KMS-11 (cell line): Measurements from ENCODE around the gene TMEM217.

Experiments used
- H2AFZ ChIP-seq: fragments of 200-600 bp; sonication (generic); 2 replicates; pipeline ENCODE4 v1.6.1; 2016; ENCODE audit warnings: antibody characterized with exemption, mixed run types, low read depth
- H3K27ac ChIP-seq: fragments of 200-600 bp; sonication (generic); 2 replicates; pipeline ENCODE4 v1.6.1; 2016; ENCODE audit warnings: mild to moderate bottlenecking, mixed run types
- H3K27me3 ChIP-seq: fragments of 200-600 bp; sonication (generic); 2 replicates; pipeline ENCODE4 v1.6.1; 2017; ENCODE audit warnings: mild to moderate bottlenecking, low read depth, mixed run types, moderate library complexity; ENCODE audit not compliant: insufficient read depth
- H3K36me3 ChIP-seq: fragments of 200-600 bp; sonication (generic); 2 replicates; pipeline ENCODE4 v1.6.1; 2017; ENCODE audit warnings: mild to moderate bottlenecking, mixed run types; ENCODE audit not compliant: insufficient read depth
- H3K4me1 ChIP-seq: fragments of 200-600 bp; sonication (generic); 2 replicates; pipeline ENCODE4 v1.6.1; 2016; ENCODE audit warnings: mild to moderate bottlenecking, low read depth, mixed run types; ENCODE audit not compliant: poor library complexity, severe bottlenecking
- H3K4me2 ChIP-seq: fragments of 200-600 bp; sonication (generic); 2 replicates; pipeline ENCODE4 v1.7.0; 2016; ENCODE audit warnings: mild to moderate bottlenecking, mixed run types
- H3K4me3 ChIP-seq: fragments of 200-600 bp; sonication (generic); IDR thresholded peaks from 2 replicates; pipeline ENCODE4 v1.6.1; 2017; ENCODE audit warnings: low read depth, low read length, mixed read lengths; ENCODE audit not compliant: insufficient read depth
- H3K79me2 ChIP-seq: fragments of 200-600 bp; sonication (generic); 2 replicates; pipeline ENCODE4 v1.6.1; 2016; ENCODE audit warnings: low read depth, mixed run types; ENCODE audit not compliant: insufficient read depth
- H3K9ac ChIP-seq: fragments of 200-600 bp; sonication (generic); 2 replicates; pipeline ENCODE4 v1.6.1; 2016; ENCODE audit warnings: mild to moderate bottlenecking, mixed run types
- H4K20me1 ChIP-seq: fragments of 200-600 bp; sonication (generic); 2 replicates; pipeline ENCODE4 v1.6.1; 2016; ENCODE audit warnings: mild to moderate bottlenecking, mixed run types; ENCODE audit not compliant: insufficient read depth
- CTCF ChIP-seq: fragments of 200-600 bp; sonication (generic); conservative IDR thresholded peaks from 2 replicates; pipeline ENCODE4 v1.6.1; 2017; ENCODE audit warnings: low read depth, mild to moderate bottlenecking, antibody characterized with exemption, low read length, moderate library complexity, mixed read lengths

Gene TMEM217

DNA sequence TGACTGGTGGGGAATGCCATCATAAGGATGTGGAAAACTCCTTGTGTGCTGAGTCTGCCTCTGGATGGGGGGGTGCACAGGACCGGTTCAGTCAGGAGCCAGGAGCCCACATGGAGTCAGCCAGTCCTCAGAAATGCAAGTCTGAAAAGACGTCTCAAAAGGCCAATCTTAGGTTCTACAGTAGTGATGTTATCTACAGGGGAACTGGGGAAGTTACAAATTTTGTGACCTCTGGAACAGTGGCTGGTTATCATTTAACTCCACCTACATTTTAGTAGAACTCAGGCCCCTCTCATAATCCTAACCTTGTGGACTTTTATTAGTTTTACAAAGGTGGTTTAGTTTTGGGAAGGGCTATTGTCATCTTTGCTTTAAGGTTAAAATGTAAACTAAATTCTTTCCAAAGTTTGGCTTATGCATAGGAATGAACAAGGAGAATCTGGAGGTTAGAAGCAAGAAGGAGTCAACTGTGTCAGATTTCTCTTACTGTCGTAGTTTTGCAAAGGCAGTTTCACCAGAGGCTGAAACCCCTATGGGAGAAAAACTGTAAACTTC is 14.1 kb downstream of the TMEM217 start:
- Histone ChIP-seq H3K9ac (no peak overlapping the region), H3K79me2 (no peaks in the 10 kb centered on the region), H3K27me3 (no peaks in the 10 kb centered on the region), H3K36me3 (no peaks in the 10 kb centered on the region), H3K4me3 (no peak overlapping the region), H3K4me1 (peaks cover 13% of the 10 kb centered on the region), H3K4me2 (no peak overlapping the region), H3K27ac (no peak overlapping the region), H4K20me1 (no peaks in the 10 kb centered on the region), H2AFZ (no peak overlapping the region)
- TF ChIP-seq CTCF, result no peak

DNA sequence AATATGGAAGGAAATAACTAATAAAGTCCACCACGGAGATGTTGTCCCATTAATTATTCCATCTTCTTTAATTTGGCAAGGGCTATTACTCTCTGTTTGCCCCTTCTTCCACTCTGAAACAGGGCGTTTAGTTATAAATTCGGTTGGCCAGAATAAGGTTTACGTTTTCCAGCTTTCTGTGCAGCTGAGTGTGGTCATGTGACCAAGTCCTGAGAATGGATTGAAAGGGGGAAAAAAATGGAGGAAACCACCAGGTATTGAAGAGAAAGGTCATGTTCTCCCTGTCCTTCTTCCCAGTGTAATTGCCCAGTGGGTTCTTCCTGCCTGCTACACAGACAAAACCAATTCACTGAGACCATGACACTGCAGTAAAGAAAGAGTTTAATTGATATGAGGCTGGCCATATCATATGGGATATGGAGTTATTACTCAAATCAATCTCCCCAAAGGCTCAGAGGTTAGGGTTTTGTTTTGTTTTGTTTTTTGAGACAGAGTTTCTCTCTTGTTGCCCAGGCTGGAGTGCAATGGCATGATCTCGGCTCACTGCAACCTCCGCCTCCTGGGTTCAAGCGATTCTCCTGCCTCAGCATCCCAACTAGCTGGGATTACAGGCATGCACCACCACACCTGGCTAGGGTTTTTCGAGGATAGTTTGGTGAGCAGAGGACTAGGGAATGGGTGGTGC is 14.7 kb downstream of the TMEM217 start:
- H3K9ac ChIP-seq, result no peak overlapping the region
- no peaks in the 10 kb centered on the region for H4K20me1 ChIP-seq
- no peak overlapping the region for H3K4me3 ChIP-seq
- H3K27ac ChIP-seq, result no peak overlapping the region
- H2AFZ ChIP-seq, result no peak overlapping the region
- no peaks in the 10 kb centered on the region for H3K27me3 ChIP-seq
- H3K79me2 ChIP-seq, result no peaks in the 10 kb centered on the region
- H3K36me3 ChIP-seq, result no peaks in the 10 kb centered on the region
- TF ChIP-seq CTCF, result no peak
- no peak overlapping the region for H3K4me2 ChIP-seq
- peaks cover 13% of the 10 kb centered on the region for H3K4me1 ChIP-seq

GRCh38 chr6:37242429-37243052 is 15.4 kb downstream of the TMEM217 start:
- H3K27me3 ChIP-seq, result no peaks in the 10 kb centered on the region
- H3K9ac ChIP-seq, result no peak overlapping the region
- TF ChIP-seq CTCF, result no peak
- H3K36me3 ChIP-seq, result no peaks in the 10 kb centered on the region
- no peaks in the 10 kb centered on the region for H4K20me1 ChIP-seq
- no peak overlapping the region for H3K4me2 ChIP-seq
- no peaks in the 10 kb centered on the region for H3K79me2 ChIP-seq
- H3K27ac ChIP-seq, result no peak overlapping the region
- no peak overlapping the region for H2AFZ ChIP-seq
- H3K4me1 ChIP-seq, result peaks cover 13% of the 10 kb centered on the region
- no peak overlapping the region for H3K4me3 ChIP-seq

DNA sequence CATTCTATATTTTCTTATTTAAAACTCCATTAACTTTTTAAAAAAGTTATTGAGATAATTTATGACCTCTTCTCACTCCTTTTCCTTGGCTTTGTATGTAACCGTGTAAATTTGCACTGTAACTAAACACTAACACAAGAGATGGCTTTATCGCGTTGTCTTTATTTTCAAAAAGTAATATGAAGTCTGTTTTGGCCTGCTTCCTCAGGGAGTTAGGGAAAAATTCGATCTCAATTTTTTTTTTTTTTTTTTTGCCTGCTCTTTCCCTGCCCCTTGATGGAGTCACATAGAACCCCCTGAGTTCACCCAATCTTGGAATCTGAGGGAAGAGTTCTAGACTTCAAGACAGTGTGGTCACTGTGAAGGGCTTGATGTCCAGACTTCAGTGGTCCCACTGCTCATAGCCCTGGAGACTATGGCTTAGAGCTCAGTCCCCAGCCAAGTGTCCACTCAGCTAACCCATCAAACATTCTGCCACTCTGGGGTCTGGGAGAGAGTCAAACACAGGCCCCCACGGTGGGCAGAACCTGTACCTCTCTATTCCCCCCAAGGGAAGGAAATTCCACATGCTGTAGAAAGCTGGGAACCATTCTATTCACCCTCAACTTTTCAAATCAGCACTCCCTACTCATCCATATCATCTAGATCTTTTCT is 16.0 kb downstream of the TMEM217 start:
- Histone ChIP-seq H3K27ac (no peak overlapping the region), H3K4me2 (no peak overlapping the region), H3K4me1 (peaks cover 13% of the 10 kb centered on the region), H3K4me3 (no peak overlapping the region), H3K9ac (no peak overlapping the region), H2AFZ (no peak overlapping the region), H3K36me3 (no peaks in the 10 kb centered on the region), H4K20me1 (no peaks in the 10 kb centered on the region), H3K79me2 (no peaks in the 10 kb centered on the region), H3K27me3 (no peaks in the 10 kb centered on the region)
- TF ChIP-seq CTCF, result no peak
